HEK293T (cell line): ENCODE data around the gene ADAMTS17.

Source experiments
- BHLHE40 ChIP-seq: fragments of 450-650 bp; IDR thresholded peaks from 2 replicates; pipeline ENCODE4 v1.6.1; 2016; ENCODE audit warnings: mild to moderate bottlenecking, moderate library complexity, borderline replicate concordance
- FOXA1 ChIP-seq: fragments of 450-650 bp; IDR thresholded peaks from 2 replicates; pipeline ENCODE4 v1.6.1; 2016; ENCODE audit warnings: mild to moderate bottlenecking
- SUZ12 ChIP-seq: fragments of 450-650 bp; IDR thresholded peaks from 2 replicates; pipeline ENCODE4 v1.6.1; 2016; ENCODE audit warnings: mild to moderate bottlenecking

DNA sequence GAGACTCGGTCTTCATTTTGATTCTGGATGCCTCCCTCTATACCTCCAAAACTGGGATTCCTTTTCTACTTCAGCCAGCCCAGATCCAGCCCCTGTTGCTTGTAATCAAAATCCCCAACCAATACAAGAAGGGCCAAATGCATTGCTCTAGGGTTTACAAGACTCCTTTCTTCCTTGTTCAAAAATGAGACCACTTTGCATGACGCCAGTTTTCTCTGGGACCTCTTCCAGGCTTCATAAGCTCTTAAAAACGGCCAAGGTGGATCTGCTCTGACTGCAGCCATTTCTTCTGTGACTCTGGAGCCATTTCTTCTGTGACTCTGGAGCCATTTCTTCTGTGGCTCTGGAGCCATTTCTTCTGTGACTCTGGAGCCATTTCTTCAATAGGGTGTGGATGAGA is 71.9 kb downstream of the ADAMTS17 start:
- TF ChIP-seq FOXA1 (no peak), BHLHE40 (no peak), SUZ12 (no peak)
